ENCODE data around the gene ABAT.

GRCh38 chr16:8649829-8650554 is 24.4 kb upstream of the ABAT start:
- no peak for TF ChIP-seq POLR2A (IDR thresholded peaks at IDR 0.05; ENCODE audit: low read length)
- no peak for TF ChIP-seq CTCF (IDR thresholded peaks at IDR 0.05)
- TF ChIP-seq RNF2 (IDR thresholded peaks at IDR 0.05; ENCODE audit: borderline replicate concordance, low read depth) = no peak
- no peak for TF ChIP-seq CHD2 (IDR thresholded peaks at IDR 0.05; ENCODE audit: low read length, partially characterized antibody)
- no peak for TF ChIP-seq EP300 (IDR thresholded peaks at IDR 0.05)
- TF ChIP-seq CBX2 (IDR thresholded peaks at IDR 0.05; ENCODE audit: borderline replicate concordance, low read depth) = no peak
- TF ChIP-seq, protein P1, sequence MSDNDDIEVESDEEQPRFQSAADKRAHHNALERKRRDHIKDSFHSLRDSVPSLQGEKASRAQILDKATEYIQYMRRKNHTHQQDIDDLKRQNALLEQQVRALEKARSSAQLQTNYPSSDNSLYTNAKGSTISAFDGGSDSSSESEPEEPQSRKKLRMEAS (IDR thresholded peaks at IDR 0.05) = no peak
- TF ChIP-seq KDM5A (IDR thresholded peaks at IDR 0.05) = no peak
- no peak for TF ChIP-seq RFX5 (IDR thresholded peaks at IDR 0.05)
- no peak for TF ChIP-seq HDAC2 (IDR thresholded peaks at IDR 0.05)
- no peak for TF ChIP-seq PBX3 (IDR thresholded peaks at IDR 0.05)
- TF ChIP-seq, protein P2, sequence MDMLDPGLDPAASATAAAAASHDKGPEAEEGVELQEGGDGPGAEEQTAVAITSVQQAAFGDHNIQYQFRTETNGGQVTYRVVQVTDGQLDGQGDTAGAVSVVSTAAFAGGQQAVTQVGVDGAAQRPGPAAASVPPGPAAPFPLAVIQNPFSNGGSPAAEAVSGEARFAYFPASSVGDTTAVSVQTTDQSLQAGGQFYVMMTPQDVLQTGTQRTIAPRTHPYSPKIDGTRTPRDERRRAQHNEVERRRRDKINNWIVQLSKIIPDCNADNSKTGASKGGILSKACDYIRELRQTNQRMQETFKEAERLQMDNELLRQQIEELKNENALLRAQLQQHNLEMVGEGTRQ (IDR thresholded peaks at IDR 0.05) = no peak
